Prostate gland (tissue), 2 donors: ENCODE results near the gene JMJD4.

ENCODE experiments used
- CTCF ChIP-seq, 4 experiments: fragments of 200-600 bp in 2 of 4; fragments of 450-650 bp in 2 of 4; sonication (generic) in 2 of 4; IDR thresholded peaks; 1 replicate in 3 of 4; 2 replicates in 1 of 4; pipeline ENCODE4 v1.5.1; 2016 to 2019; ENCODE audit warnings: antibody characterized with exemption in 4 of 4, mild to moderate bottlenecking in 2 of 4, moderate library complexity in 2 of 4
- POLR2A ChIP-seq: fragments of 450-650 bp; IDR thresholded peaks from one replicate; pipeline ENCODE4 v1.6.1; 2016; ENCODE audit warnings: antibody characterized with exemption, mild to moderate bottlenecking

DNA sequence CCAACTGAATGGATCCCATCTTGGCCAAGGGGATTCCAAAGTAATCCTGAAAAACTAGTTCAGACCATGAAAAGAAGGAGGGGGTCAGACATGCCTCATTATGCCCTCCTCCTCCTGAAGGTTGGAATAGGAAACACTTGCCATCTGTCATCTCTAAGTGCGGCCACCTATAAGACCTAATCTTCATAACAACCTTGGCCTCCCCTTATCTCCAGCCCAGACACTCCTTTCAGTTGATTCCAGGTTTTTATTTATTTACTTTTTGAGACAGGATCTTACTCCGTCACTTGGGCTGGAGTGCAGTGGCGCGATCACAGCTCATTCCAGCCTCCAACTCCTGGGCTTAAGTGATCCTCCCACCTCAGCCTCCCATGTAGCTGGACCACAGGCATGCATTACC, 19.9 kb upstream of the JMJD4 start:
- TF ChIP-seq CTCF (IDR thresholded peaks at IDR 0.05) (no peak), POLR2A (no peak)
